Liver (tissue), 9 donors: ENCODE results near the gene ENTPD1. TPM values are rescaled to one million over a fixed set of nuclear protein-coding genes. Genes with fewer than 3 reads are reported as not detected.

Experiments
- DNase-seq: peaks from one replicate; pipeline ENCODE4 v3.0.0-alpha.2; 2017; ENCODE audit warnings: low spot score
- H3K27ac ChIP-seq, 2 donors: one replicate each; pipeline ENCODE4 v1.7.0; 2013; ENCODE audit warnings: inconsistent platforms in 2 of 2, low read length in 2 of 2, control low read depth in 1 of 2, low read depth in 1 of 2, mild to moderate bottlenecking in 1 of 2
- H3K27me3 ChIP-seq, 4 donors: one replicate each; pipeline versions ENCODE4 v1.6.1 to v1.7.0; 2013; ENCODE audit warnings: low read length in 3 of 4, inconsistent platforms in 1 of 4, mild to moderate bottlenecking in 1 of 4, moderate library complexity in 1 of 4; ENCODE audit not compliant: control insufficient read depth in 4 of 4, insufficient read depth in 4 of 4
- H3K36me3 ChIP-seq, 4 donors: one replicate each; pipeline versions ENCODE4 v1.6.1 to v1.7.0; 2013; ENCODE audit warnings: low read length in 3 of 4, mild to moderate bottlenecking in 3 of 4, low read depth in 1 of 4, moderate library complexity in 1 of 4; ENCODE audit not compliant: control insufficient read depth in 4 of 4, insufficient read depth in 3 of 4
- H3K4me1 ChIP-seq, 4 donors: one replicate each; pipeline versions ENCODE4 v1.6.1 to v1.7.0; 2013; ENCODE audit warnings: low read length in 3 of 4, mild to moderate bottlenecking in 3 of 4, moderate library complexity in 1 of 4; ENCODE audit not compliant: control insufficient read depth in 4 of 4, insufficient read depth in 4 of 4
- H3K4me3 ChIP-seq, 3 donors: one replicate each; pipeline versions ENCODE4 v1.6.1 to v1.7.0; 2013; ENCODE audit warnings: low read length in 3 of 3, control low read depth in 1 of 3, low read depth in 1 of 3, mild to moderate bottlenecking in 1 of 3
- H3K9ac ChIP-seq, 2 donors: one replicate each; pipeline ENCODE4 v1.7.0; 2013; ENCODE audit warnings: low read length in 2 of 2, mild to moderate bottlenecking in 2 of 2, moderate library complexity in 2 of 2, control low read depth in 1 of 2, low read depth in 1 of 2
- H3K9me3 ChIP-seq, 4 donors: one replicate each; pipeline versions ENCODE4 v1.6.1 to v1.7.0; 2013; ENCODE audit warnings: low read length in 3 of 4; ENCODE audit not compliant: control insufficient read depth in 4 of 4
- EGR1 ChIP-seq, 2 donors: IDR thresholded peaks; 2 replicates each; pipeline ENCODE4 v1.6.1; 2016 to 2018; ENCODE audit warnings: antibody characterized with exemption in 2 of 2, low read depth in 2 of 2
- FOXA1 ChIP-seq: IDR thresholded peaks from 2 replicates; pipeline ENCODE4 v1.6.1; 2016; ENCODE audit warnings: antibody characterized with exemption
- FOXA2 ChIP-seq: IDR thresholded peaks from 2 replicates; pipeline ENCODE4 v1.6.1; 2016; ENCODE audit warnings: antibody characterized with exemption
- GABPA ChIP-seq, 2 donors: IDR thresholded peaks in 1 of 2; conservative IDR thresholded peaks in 1 of 2; 2 replicates each; pipeline ENCODE4 v1.6.1; 2016; ENCODE audit warnings: antibody characterized with exemption in 2 of 2, mild to moderate bottlenecking in 1 of 2, moderate library complexity in 1 of 2
- HNF4A ChIP-seq, 2 donors: conservative IDR thresholded peaks; 2 replicates each; pipeline ENCODE4 v1.6.1; 2016; ENCODE audit warnings: antibody characterized with exemption in 2 of 2, mild to moderate bottlenecking in 2 of 2
- HNF4G ChIP-seq: IDR thresholded peaks from 2 replicates; pipeline ENCODE4 v1.6.1; 2016; ENCODE audit warnings: antibody characterized with exemption
- JUND ChIP-seq, 2 donors: IDR thresholded peaks; 2 replicates each; pipeline ENCODE4 v1.6.1; 2016; ENCODE audit warnings: antibody characterized with exemption in 2 of 2
- NR2F2 ChIP-seq: IDR thresholded peaks from 2 replicates; pipeline ENCODE4 v1.6.1; 2016; ENCODE audit warnings: antibody characterized with exemption
- RAD21 ChIP-seq, 2 donors: IDR thresholded peaks; 2 replicates each; pipeline ENCODE4 v1.6.1; 2016; ENCODE audit warnings: antibody characterized with exemption in 2 of 2, mild to moderate bottlenecking in 2 of 2
- RXRA ChIP-seq, 2 donors: IDR thresholded peaks; 2 replicates each; pipeline ENCODE4 v1.6.1; 2017 to 2018; ENCODE audit warnings: antibody characterized with exemption in 2 of 2, mild to moderate bottlenecking in 1 of 2
- SP1 ChIP-seq: IDR thresholded peaks from 2 replicates; pipeline ENCODE4 v1.6.1; 2018; ENCODE audit warnings: antibody characterized with exemption, mild to moderate bottlenecking
- TAF1 ChIP-seq: conservative IDR thresholded peaks from 2 replicates; pipeline ENCODE4 v1.6.1; 2016; ENCODE audit warnings: antibody characterized with exemption, mild to moderate bottlenecking
- YY1 ChIP-seq: IDR thresholded peaks from 2 replicates; pipeline ENCODE4 v1.6.1; 2016; ENCODE audit warnings: antibody characterized with exemption, mild to moderate bottlenecking
- ZBTB33 ChIP-seq: IDR thresholded peaks from 2 replicates; pipeline ENCODE4 v1.6.1; 2016; ENCODE audit warnings: antibody characterized with exemption
- WGBS: extraction: QIAGEN DNeasy Blood & Tissue Kit; methylation state at CpG from one replicate; pipeline ENCODE4 v1.1.7; 2013; 5-methylcytosine and 5-hydroxymethylcytosine counted together
- polyA plus RNA-seq, 2 donors: library from polyadenylated mRNA; stranded (reverse) in 1 of 2; unstranded in 1 of 2; fragments of 200-250 nt in 1 of 2; fragments of >200 nt in 1 of 2; fragmentation: Nextera tagmentation in 1 of 2; extraction: Ambion mirVana in 1 of 2; gene quantifications; one replicate each; pipeline versions ENCODE4 v1.2.1 to v1.2.3, GENCODE V29; 2013 to 2015
- total RNA-seq, 2 donors: library from RNA; depleted of rRNA; stranded (reverse); fragments of >200 nt; gene quantifications; one replicate each; pipeline ENCODE4 v1.2.3, GENCODE V29; 2014
- TF ChIP-seq, protein P1 (sequence below): IDR thresholded peaks from 2 replicates; pipeline ENCODE4 v1.6.1; 2016; ENCODE audit warnings: antibody characterized with exemption
- TF ChIP-seq, protein P2 (sequence below): IDR thresholded peaks from 2 replicates; pipeline ENCODE4 v1.6.1; 2016; ENCODE audit warnings: antibody characterized with exemption, mild to moderate bottlenecking
- donor health status: healthy.
- donor health status: healthy.
- donor health status: healthy.
- donor health status: healthy.
- donor health status: healthy.

ENTPD1 gene
- total and polyA plus RNA-seq, 4 donors, result 2.1 to 8.0 (median 4.3) TPM

DNA sequence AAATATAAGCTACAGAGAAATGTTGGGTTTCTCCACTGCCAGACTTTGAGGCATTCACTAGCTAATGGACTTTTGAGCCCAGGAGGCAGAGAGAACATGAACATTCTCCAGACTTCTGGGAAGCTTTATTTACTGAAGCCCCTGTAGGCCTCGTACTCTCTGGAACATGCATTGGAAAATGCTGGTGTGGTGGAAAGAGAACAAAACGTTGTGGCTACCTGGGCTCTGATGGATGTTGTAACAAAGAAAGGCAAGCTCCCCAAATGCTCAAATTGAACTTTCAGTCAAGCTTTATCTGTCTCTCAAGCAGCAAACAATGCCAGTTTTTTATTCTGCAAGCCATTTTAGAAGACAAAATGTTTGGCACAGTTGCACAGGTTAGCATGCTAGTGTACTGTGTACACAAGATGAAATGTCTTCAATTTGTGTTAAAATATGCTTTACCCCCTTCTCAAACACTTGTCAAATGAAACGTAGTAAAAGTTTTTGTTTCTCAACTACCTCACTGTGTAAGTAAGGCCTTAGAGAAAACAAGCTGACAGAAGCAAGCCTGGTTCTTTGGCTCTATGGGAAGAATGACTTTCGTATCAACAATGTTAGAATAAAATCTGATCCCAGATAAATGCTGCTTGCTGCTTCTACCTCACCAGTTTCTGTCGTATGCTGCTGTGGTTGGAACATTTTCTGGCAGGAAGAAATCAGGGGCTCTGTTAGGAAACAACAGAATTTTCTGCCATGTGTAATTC is 80.8 kb downstream of the ENTPD1 start:
- no peak for DNase-seq
- 62% methylated on average over 5 of the region's 5 CpGs for WGBS
- no peak overlapping the region for H3K4me3 ChIP-seq
- TF ChIP-seq, protein P1, sequence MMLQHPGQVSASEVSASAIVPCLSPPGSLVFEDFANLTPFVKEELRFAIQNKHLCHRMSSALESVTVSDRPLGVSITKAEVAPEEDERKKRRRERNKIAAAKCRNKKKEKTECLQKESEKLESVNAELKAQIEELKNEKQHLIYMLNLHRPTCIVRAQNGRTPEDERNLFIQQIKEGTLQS, result no peak
- TF ChIP-seq TAF1 (no peak), FOXA1 (no peak), RAD21 (IDR thresholded peaks at IDR 0.05) (no peak), EGR1 (IDR thresholded peaks at IDR 0.05; ENCODE audit: low read depth in 2 of 2) (no peak), GABPA (IDR thresholded peaks at IDR 0.05 in 1 of 2, conservative IDR thresholded peaks at IDR 0.05 in 1 of 2) (no peak), HNF4A (conservative IDR thresholded peaks at IDR 0.05) (no peak), RXRA (IDR thresholded peaks at IDR 0.05) (no peak), YY1 (no peak), JUND (IDR thresholded peaks at IDR 0.05) (no peak), ZBTB33 (no peak), NR2F2 (no peak), SP1 (no peak), FOXA2 (no peak)
- TF ChIP-seq, protein P2, sequence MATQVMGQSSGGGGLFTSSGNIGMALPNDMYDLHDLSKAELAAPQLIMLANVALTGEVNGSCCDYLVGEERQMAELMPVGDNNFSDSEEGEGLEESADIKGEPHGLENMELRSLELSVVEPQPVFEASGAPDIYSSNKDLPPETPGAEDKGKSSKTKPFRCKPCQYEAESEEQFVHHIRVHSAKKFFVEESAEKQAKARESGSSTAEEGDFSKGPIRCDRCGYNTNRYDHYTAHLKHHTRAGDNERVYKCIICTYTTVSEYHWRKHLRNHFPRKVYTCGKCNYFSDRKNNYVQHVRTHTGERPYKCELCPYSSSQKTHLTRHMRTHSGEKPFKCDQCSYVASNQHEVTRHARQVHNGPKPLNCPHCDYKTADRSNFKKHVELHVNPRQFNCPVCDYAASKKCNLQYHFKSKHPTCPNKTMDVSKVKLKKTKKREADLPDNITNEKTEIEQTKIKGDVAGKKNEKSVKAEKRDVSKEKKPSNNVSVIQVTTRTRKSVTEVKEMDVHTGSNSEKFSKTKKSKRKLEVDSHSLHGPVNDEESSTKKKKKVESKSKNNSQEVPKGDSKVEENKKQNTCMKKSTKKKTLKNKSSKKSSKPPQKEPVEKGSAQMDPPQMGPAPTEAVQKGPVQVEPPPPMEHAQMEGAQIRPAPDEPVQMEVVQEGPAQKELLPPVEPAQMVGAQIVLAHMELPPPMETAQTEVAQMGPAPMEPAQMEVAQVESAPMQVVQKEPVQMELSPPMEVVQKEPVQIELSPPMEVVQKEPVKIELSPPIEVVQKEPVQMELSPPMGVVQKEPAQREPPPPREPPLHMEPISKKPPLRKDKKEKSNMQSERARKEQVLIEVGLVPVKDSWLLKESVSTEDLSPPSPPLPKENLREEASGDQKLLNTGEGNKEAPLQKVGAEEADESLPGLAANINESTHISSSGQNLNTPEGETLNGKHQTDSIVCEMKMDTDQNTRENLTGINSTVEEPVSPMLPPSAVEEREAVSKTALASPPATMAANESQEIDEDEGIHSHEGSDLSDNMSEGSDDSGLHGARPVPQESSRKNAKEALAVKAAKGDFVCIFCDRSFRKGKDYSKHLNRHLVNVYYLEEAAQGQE, result no peak
- no peaks in the 10 kb centered on the region for H3K36me3 ChIP-seq
- no peaks in the 10 kb centered on the region for H3K27me3 ChIP-seq
- H3K9ac ChIP-seq, result no peak overlapping the region
- H3K27ac ChIP-seq, result no peak overlapping the region
- H3K9me3 ChIP-seq, result no peaks in the 10 kb centered on the region
- peaks cover 0 to 2% (median 0%) of the 10 kb centered on the region in 4 donors for H3K4me1 ChIP-seq

- 69% methylated on average over 1 of the region's 1 CpG for WGBS
- H3K4me3 ChIP-seq, result no peak overlapping the region
- H3K27me3 ChIP-seq, result no peaks in the 10 kb centered on the region
- no peak overlapping the region for H3K9ac ChIP-seq
- H3K9me3 ChIP-seq, result no peaks in the 10 kb centered on the region
- no peak for DNase-seq
- TF ChIP-seq GABPA (IDR thresholded peaks at IDR 0.05 in 1 of 2, conservative IDR thresholded peaks at IDR 0.05 in 1 of 2) (no peak), RAD21 (IDR thresholded peaks at IDR 0.05) (no peak), FOXA1 (no peak), FOXA2 (no peak), NR2F2 (no peak), HNF4G (no peak), ZBTB33 (no peak), RXRA (IDR thresholded peaks at IDR 0.05) (no peak), HNF4A (conservative IDR thresholded peaks at IDR 0.05) (no peak), EGR1 (IDR thresholded peaks at IDR 0.05; ENCODE audit: low read depth in 2 of 2) (no peak)
- TF ChIP-seq, protein P2, result no peak
- TF ChIP-seq, protein P1, result no peak
- H3K36me3 ChIP-seq, result no peaks in the 10 kb centered on the region
- H3K27ac ChIP-seq, result no peak overlapping the region
- peaks cover 0 to 3% (median 0%) of the 10 kb centered on the region in 4 donors for H3K4me1 ChIP-seq
These were observed 81.4 kb downstream of the ENTPD1 start for GRCh38 chr10:95837356-95837776.
